K562 (cell line): ENCODE data around the gene ATL2. TPM values are rescaled to one million over a fixed set of nuclear protein-coding genes. Genes with fewer than 3 reads are reported as not detected.

Experiments used
- ASH1L ChIP-seq: fragments of 450-650 bp; IDR thresholded peaks from 2 replicates; pipeline ENCODE4 v1.6.1; 2018; ENCODE audit warnings: borderline replicate concordance, mild to moderate bottlenecking, low read depth; ENCODE audit not compliant: partially characterized antibody
- ATF2 ChIP-seq: sonication (generic); formaldehyde crosslinking; IDR thresholded peaks from 2 replicates; pipeline ENCODE4 v1.8.1; 2022; ENCODE audit warnings: missing genetic modification reagents
- CEBPZ ChIP-seq: fragments of 150-350 bp; IDR thresholded peaks from 2 replicates; pipeline ENCODE4 v1.6.1; 2014; ENCODE audit warnings: low read depth, mild to moderate bottlenecking, low read length, borderline replicate concordance
- DPF2 ChIP-seq: fragments of 450-650 bp; IDR thresholded peaks from 2 replicates; pipeline ENCODE4 v1.6.1; 2016
- HMGN3 ChIP-seq: IDR thresholded peaks from 2 replicates; pipeline ENCODE4 v1.6.1; 2011; ENCODE audit warnings: borderline replicate concordance, low read depth, mild to moderate bottlenecking, mixed read lengths, low read length; ENCODE audit not compliant: insufficient read length; ENCODE audit errors: extremely low read depth
- MAZ ChIP-seq, 2 experiments: fragments of 450-650 bp in 1 of 2; sonication (generic) in 1 of 2; formaldehyde crosslinking; IDR thresholded peaks in 1 of 2; conservative IDR thresholded peaks in 1 of 2; 2 replicates each; pipeline versions ENCODE4 v1.4.0 to v1.5.0; 2020; ENCODE audit warnings: mild to moderate bottlenecking in 1 of 2, missing genetic modification reagents in 1 of 2
- MLLT1 ChIP-seq, 2 experiments: fragments of 450-650 bp; IDR thresholded peaks; 2 replicates each; pipeline ENCODE4 v1.6.1; 2016
- MTA2 ChIP-seq: fragments of 450-650 bp; IDR thresholded peaks from 2 replicates; pipeline ENCODE4 v1.6.1; 2016; ENCODE audit warnings: low read depth
- MYNN ChIP-seq, 2 experiments: sonication (generic); formaldehyde crosslinking in 1 of 2; IDR thresholded peaks; 2 replicates each; pipeline versions ENCODE4 v1.5.0 to v1.6.1; 2016 to 2020; ENCODE audit warnings: antibody characterized with exemption in 1 of 2, missing genetic modification reagents in 1 of 2
- NELFE ChIP-seq: IDR thresholded peaks from 2 replicates; pipeline ENCODE4 v1.6.1; 2011; ENCODE audit warnings: mild to moderate bottlenecking; ENCODE audit not compliant: insufficient read depth, insufficient read length
- NFRKB ChIP-seq: fragments of 450-650 bp; IDR thresholded peaks from 2 replicates; pipeline ENCODE4 v1.6.1; 2016; ENCODE audit warnings: low read depth
- PATZ1 ChIP-seq: fragments of 250-450 bp; sonication (Bioruptor Pico); IDR thresholded peaks from 2 replicates; pipeline ENCODE4 v1.5.0; 2020; ENCODE audit warnings: mild to moderate bottlenecking, borderline replicate concordance
- RB1 ChIP-seq: fragments of 450-650 bp; IDR thresholded peaks from 2 replicates; pipeline ENCODE4 v1.6.1; 2017; ENCODE audit warnings: low read depth, mild to moderate bottlenecking
- RCOR1 ChIP-seq, 2 experiments: IDR thresholded peaks; 2 replicates each; pipeline ENCODE4 v1.6.1; 2012; ENCODE audit warnings: low read depth in 2 of 2, low read length in 2 of 2, borderline replicate concordance in 1 of 2, improper control_type of control experiment in 1 of 2
- STAG1 ChIP-seq: sonication (generic); formaldehyde crosslinking; IDR thresholded peaks from 2 replicates; pipeline ENCODE4 v1.5.0; 2020; ENCODE audit warnings: missing genetic modification reagents, borderline replicate concordance
- ZBTB7A ChIP-seq: IDR thresholded peaks from 2 replicates; pipeline ENCODE4 v1.6.1; 2011; ENCODE audit warnings: low read depth, mild to moderate bottlenecking, low read length, moderate library complexity, borderline replicate concordance; ENCODE audit not compliant: control insufficient read depth
- ZNF347 ChIP-seq: fragments of 450-650 bp; formaldehyde crosslinking; IDR thresholded peaks from 2 replicates; pipeline ENCODE4 v1.4.0; 2020; ENCODE audit warnings: low read depth, mild to moderate bottlenecking, moderate library complexity
- ZNF583 ChIP-seq: fragments of 250-450 bp; sonication (Bioruptor Pico); IDR thresholded peaks from 2 replicates; pipeline ENCODE4 v1.4.0; 2020
- polyA plus RNA-seq, 8 experiments: library from polyadenylated mRNA; depleted of rRNA in 4 of 8; stranded (reverse) in 5 of 8; unstranded in 3 of 8; fragments of >200 nt; fragmentation: Nextera tagmentation in 2 of 8; fragmentation: Illumina TruSeq in 1 of 8; extraction: Ambion mirVana in 2 of 8; extraction: Trizol in 1 of 8; gene quantifications; 2 replicates each; pipeline versions ENCODE4 v1.2.1 to v1.2.3, GENCODE V29; 2011 to 2014; ENCODE audit warnings: inconsistent platforms in 1 of 8, missing spikeins in 1 of 8
- total RNA-seq, 7 experiments: library from RNA; depleted of rRNA in 6 of 7; stranded (reverse); fragments of >200 nt in 6 of 7; fragmentation: Illumina TruSeq in 2 of 7; extraction: Trizol in 2 of 7; gene quantifications; 2 replicates each; pipeline versions ENCODE4 v1.2.1 to v1.2.3, GENCODE V29; 2011 to 2021; ENCODE audit warnings: low replicate concordance in 1 of 7

Gene ATL2
- total and polyA plus RNA-seq, 9 of the 15 experiments (the other 6 are each of a cell fraction or from before 2014, with no cell fraction given): 12.0 to 80.8 (median 70.2) TPM

GRCh38 chr2:38377050-38377828 is at the start of gene ATL2 (continued):
- TF ChIP-seq ZNF583 (CRISPR knock-in tag) (no peak), ZNF347 (CRISPR knock-in tag) (no peak), MYNN (IDR thresholded peaks at IDR 0.05) (0 out of 2 replicates have a peak, but pooled peaks have one; percentile 43), MYNN (CRISPR knock-in tag; IDR thresholded peaks at IDR 0.05) (no peak), MLLT1 (IDR thresholded peaks at IDR 0.05) (peak; percentile 71 to 96), HMGN3 (peak; percentile 80), CEBPZ (no peak), DPF2 (peak; percentile 61), ZBTB7A (peak; percentile 72; the same call in 1 of the 2 replicates), ASH1L (no peak), MAZ (CRISPR knock-in tag; conservative IDR thresholded peaks at IDR 0.05 in 1 of 2, IDR thresholded peaks at IDR 0.05 in 1 of 2) (peak in 1 of 2 experiments; percentile 90), RCOR1 (IDR thresholded peaks at IDR 0.05; ENCODE audit: borderline replicate concordance in 1 of 2, low read depth in 2 of 2, low read length in 2 of 2) (peak in 1 of 2 experiments; percentile 70; a peak in 1 of 4 replicates), RB1 (peak; percentile 42), NFRKB (peak; percentile 32; the same call in 1 of the 2 replicates), PATZ1 (no peak), ATF2 (CRISPR knock-in tag) (no peak), STAG1 (CRISPR knock-in tag) (no peak), NELFE (no peak), MTA2 (peak; percentile 42; the same call in 1 of the 2 replicates)
